Amniotic stem cell (primary cell): Measurements from ENCODE around the gene RORB.

Experiments used
- DNase-seq: peaks from one replicate; lab custom pipeline; 2025; lab: John Stamatoyannopoulos, UW

Gene RORB

GRCh38 chr9:74598874-74599273 lies 101.7 kb downstream of the RORB start:
- DNase-seq, result no peak

DNA sequence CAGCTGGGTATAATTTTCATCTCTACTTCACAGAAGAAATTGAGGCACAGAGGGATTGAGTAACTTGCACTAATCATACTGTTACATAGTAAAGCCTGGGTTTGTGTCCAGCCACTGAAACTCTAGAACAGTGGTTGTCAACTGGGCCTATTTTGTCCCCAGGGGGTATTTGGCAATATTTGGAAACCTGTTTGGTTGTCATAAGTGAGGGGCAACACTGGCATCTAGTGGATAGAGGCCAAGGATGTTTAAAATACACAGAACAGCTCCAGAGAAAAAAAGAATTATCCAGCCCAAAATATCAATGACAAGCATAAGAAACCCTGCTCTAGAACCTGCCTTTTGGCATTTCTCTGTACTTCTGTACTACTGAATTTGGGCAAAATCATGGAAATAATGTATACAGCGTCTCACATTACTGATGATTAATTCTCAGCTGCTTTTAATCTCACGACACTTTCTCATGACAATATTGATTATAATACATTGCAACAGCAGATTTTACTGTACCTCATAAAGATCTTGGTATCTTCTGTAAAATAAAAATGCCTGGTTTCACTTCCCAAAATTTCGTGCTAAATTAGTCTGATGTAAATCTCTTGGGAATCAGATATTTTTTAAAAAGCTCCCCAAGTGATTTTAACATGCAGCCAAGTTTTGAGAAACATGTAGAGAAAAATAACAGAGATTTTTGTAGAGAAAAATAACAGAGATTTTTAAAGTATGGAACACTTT lies 112.7 kb downstream of the RORB start:
- DNase-seq, result no peak

DNA sequence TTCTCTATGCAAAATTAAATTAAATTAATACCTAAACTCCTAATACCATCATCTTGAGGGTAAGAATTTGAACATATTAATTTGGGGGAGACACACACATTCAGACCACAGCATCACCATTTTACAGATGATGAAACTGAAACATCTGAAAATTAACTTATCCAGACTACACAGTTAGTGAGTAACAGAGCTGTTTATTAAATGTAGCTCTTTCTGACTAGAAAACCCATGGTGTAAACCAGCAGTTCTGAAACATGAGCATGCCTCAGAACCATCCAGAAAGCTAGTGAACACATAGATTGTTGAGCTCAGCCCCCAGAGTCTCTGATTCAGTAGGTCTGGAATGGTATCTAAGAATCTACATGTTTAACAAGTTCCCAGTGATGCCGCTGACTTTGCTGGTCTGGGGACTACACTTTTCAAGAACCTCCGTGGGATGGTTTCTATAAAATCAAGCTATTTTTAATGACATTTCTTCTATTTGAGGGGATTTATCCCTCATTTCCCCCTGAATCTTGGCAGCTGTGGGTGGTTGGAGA lies 113.5 kb downstream of the RORB start:
- DNase-seq, result no peak

DNA sequence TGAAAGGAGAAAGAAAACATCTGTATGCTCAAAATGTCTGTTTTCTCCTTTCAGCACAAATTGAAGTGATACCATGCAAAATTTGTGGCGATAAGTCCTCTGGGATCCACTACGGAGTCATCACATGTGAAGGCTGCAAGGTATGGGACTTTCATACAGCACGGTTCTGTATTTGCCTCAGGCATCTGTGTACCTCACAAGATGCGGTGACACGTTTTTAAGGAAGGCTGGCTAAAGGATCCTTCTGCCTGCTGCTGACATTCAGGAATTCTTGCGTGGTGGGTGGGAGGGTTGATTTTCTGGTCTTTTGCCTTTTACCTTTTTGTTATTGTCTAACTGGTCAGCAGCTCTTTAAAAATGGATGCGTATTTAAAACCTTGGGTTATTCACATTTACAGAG lies 133.1 kb downstream of the RORB start:
- DNase-seq, result no peak

DNA sequence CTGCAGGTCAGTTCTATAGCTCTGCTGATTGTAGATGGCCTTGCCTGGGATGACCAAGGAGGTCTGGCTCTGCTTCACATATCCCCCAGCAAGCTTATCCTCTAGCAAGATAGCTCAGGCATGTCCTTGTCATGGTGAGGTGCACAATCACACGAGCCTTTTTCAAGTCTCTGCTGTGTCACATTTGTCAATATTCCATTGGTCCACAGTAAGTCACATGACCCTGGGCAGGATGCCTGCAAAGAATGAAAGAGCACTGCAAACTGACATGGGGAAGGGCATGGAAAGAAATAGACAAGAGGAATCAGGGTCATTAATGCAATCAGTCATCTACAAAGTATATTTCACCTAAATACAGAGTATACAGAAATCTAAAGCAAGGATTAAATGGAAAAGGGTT lies 142.0 kb downstream of the RORB start:
- DNase-seq, result no peak

GRCh38 chr9:74642376-74642775 lies 145.2 kb downstream of the RORB start:
- DNase-seq, result no peak

DNA sequence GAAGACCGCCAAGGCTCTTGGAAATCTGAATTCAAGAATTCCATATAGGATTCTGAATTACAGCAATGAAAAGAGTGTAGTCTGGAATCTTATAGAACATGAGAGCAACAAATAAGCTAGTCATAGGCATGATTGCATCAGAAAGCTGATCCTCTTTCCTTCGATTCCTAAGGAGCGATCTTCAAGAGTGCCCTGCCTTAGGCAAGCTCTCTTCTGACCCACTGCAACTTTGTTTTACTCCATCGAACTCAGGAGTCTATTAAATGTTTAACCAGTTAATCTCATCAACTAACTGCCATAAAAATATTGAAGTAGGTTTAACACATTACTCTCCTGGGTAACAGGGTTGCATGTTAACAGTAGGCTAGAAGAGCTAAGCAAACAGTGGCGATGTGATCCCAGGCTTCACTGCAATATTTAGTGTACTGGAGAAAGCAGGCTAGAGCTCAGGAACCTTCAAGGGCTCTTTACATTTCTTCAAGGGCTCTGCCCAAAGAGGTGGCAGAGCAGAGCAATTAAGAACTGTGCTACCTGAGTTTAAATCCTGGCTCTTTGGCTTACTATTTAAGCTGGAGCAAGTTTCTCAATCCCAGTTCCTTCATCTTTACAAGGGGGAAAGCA lies 146.3 kb downstream of the RORB start:
- no peak for DNase-seq

DNA sequence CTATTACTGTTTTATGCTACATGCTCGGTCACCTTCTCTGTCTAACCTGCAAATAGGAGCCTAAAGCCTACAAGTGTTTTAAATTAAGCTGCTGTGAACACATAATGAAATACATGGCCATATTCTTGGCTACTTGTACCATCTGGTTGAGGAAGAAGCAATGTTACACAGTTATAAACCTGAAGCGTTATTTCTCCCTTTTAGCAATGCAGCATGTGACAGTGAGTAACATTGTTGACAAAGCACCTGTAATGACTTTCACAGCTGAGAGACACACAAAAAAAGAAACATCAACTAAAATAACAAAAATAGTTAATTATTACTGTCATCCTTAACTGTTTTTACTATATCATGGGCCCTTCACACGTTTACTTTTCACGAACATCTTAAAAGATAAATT lies 146.9 kb downstream of the RORB start:
- no peak for DNase-seq

DNA sequence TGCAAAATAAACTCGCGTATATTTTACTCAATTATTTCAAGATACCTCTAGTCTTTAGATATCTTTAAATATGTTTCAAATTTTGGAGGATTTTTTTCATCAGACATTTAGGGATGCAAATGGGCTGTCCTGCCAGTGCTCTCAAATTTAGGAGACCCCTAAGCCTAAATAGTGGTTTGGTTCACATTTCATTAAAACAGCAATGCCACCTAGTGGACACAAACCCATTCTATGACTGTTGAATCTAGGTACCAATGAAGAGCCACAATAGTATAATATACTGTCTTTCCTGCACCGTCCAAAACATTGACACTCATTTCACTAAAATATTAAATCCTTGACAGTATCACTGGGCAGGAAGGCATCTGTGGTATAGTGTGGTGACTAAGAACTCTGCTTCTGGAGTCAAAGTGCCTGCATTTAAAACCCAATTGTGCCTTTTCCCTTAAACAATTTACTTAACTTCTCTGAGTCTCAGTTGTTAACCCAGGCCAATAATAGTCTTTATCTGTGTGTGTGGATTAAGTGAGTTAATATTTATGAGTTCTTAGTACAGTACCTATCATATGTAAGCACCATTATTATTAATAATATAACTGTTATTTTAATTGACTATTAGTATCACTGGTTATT lies 148.0 kb downstream of the RORB start:
- DNase-seq, result peak; percentile 2

- no peak for DNase-seq
Measured at GRCh38 chr9:74653410-74654080, 156.4 kb downstream of the RORB start.

- no peak for DNase-seq
Measured at GRCh38 chr9:74662674-74663073, 165.5 kb downstream of the RORB start.

DNA sequence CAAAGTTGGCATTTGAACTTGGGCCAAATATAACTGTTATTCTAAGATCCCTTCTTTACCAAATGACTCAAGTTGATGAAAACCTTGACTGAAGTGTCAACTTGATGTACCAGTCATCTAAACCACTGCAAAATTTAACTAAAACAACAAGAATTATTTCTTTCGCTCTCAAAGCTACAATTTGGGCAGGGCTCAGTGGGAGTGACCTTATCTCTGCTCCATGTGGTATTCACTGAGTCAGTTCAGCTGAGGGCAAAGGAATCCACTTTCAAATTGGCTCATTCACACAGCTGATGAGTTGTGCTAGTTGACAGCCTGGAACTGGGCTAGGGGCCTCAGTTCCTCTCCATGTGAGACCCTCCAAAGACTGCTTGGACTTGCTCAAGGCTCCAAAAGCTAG lies 166.3 kb downstream of the RORB start:
- no peak for DNase-seq

GRCh38 chr9:74666625-74667316 lies 169.6 kb downstream of the RORB start:
- DNase-seq, result no peak

- DNase-seq, result no peak
Measured at GRCh38 chr9:74672237-74672636, 175.1 kb downstream of the RORB start.

GRCh38 chr9:74674077-74674476 lies 176.9 kb downstream of the RORB start:
- DNase-seq, result no peak

DNA sequence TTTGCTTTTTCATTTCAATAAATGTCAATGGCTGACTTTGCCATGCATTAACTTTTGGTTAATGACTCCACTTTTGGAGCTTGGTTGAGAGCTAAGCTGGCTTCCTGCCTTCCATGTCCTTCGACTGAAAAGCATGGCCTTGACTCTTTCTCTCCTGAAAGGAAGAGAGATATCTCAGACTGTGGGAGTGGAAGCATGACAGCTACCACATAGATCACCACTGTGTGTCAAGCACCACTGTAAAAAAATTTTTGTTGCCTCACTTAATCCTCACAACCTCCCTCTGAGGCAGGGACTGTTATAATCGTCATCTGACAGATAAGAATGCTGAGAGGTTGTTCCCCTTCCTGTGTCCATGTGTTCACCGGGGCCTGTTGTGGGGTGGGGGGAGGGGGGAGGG lies 184.8 kb downstream of the RORB start:
- no peak for DNase-seq

- DNase-seq, result no peak
Measured at GRCh38 chr9:74683322-74683721, 186.2 kb downstream of the RORB start.

DNA sequence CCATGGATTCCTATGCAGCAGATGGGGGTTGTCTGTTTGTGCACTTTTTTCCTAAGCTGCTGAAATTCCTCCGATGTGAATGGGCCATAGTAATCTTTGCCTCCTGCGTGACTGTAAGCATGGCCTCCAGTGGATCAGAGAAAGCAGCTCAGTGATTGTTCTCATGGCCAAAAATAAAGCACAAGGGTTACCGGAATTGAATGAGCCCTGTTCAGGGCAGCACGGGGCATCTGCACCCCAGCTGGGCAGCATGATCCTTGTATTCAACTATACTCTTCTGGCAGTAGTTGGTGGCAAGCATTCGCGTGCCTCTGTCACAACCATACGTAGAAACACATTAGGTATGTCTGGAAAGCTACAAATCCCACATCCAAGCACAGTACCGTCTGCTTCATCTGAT lies 193.9 kb downstream of the RORB start:
- DNase-seq, result no peak

DNA sequence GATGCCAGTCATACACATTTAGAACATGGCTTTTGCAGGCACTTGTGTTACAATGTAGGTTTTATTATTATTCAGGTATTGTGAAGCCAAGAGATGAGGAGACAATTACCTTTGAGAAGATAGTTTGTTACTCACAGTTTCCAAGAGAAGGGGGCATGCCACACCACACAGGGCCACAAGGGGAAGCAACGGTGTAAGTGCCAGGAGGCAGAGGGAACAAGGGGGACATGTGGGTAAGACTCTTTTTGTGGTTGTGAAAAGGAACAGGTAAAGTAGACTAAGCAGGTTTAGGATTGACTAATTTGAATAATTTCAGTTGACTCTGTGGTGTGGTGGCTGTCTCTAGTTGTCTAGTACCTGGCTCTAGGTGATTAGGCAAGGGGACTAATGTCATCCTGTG lies 199.4 kb downstream of the RORB start:
- no peak for DNase-seq

DNA sequence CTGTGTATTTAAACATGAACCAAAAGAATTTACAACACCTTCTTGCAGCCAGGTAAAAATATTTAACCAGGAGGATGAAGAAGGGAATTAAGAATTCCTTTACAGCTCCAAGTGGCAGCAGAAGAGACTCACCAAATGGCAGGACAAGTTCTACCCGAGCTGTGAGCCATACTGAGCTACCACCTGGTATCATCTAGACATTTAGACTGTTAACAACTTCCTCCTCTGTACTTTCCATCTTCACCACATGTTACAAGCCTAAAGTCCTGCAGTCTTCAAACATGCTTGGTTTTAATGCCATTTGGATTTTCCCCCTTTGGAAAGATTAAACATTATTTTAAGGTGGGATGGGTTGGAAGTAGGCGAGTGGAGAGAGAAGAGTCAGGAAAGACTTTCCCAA lies 200.4 kb downstream of the RORB start:
- DNase-seq, result no peak

- no peak for DNase-seq
Measured at GRCh38 chr9:74711341-74711740, 214.2 kb downstream of the RORB start.

- no peak for DNase-seq
Measured at GRCh38 chr9:74718709-74719108, 221.6 kb downstream of the RORB start.
